CD4-positive, alpha-beta T cell treated with Interleukin-12 subunit alpha and Interleukin-12 subunit beta, for 1 hour (primary cell): ENCODE measurements around the gene TTC23.
A peak's percentile ranks its signal among the peaks of the same experiment; 100 is the strongest.
"Not testable (repeated sequence)": the region's sequence is repeated elsewhere in the genome, so short reads cannot be mapped to it uniquely, and the experiment has no call there.

Experiments
- DNase-seq: peaks from one replicate; pipeline ENCODE4 v3.0.0-alpha.2; 2020

Gene TTC23

GRCh38 chr15:99118258-99118632 lies 131.1 kb downstream of the TTC23 start:
- DNase-seq: no peak

GRCh38 chr15:99117563-99118257 lies 131.7 kb downstream of the TTC23 start:
- DNase-seq: no peak

GRCh38 chr15:99117111-99117510 lies 132.3 kb downstream of the TTC23 start:
- no peak for DNase-seq

GRCh38 chr15:99115300-99116215 lies 133.8 kb downstream of the TTC23 start:
- DNase-seq: no peak

- DNase-seq: no peak
Measured at GRCh38 chr15:99114511-99115299, 134.7 kb downstream of the TTC23 start.

- no peak for DNase-seq
Measured at GRCh38 chr15:99113547-99114271, 135.7 kb downstream of the TTC23 start.

- DNase-seq: not testable (repeated sequence)
Measured at GRCh38 chr15:99111641-99112040, 137.7 kb downstream of the TTC23 start.

GRCh38 chr15:99110581-99111320 lies 138.6 kb downstream of the TTC23 start:
- no peak for DNase-seq

- DNase-seq: no peak
Measured at GRCh38 chr15:99110093-99110492, 139.3 kb downstream of the TTC23 start.

- DNase-seq: no peak
Measured at GRCh38 chr15:99109555-99110021, 139.8 kb downstream of the TTC23 start.

- no peak for DNase-seq
Measured at GRCh38 chr15:99108993-99109392, 140.4 kb downstream of the TTC23 start.

- DNase-seq: peak; percentile 44
Measured at GRCh38 chr15:99106417-99107220, 142.8 kb downstream of the TTC23 start.

- peak; percentile 36 for DNase-seq
Measured at GRCh38 chr15:99105514-99106341, 143.7 kb downstream of the TTC23 start.

- peak; percentile 46 for DNase-seq
Measured at GRCh38 chr15:99104788-99105513, 144.4 kb downstream of the TTC23 start, which contains the start of gene SYNM. SYNM (plus strand) TSS chr15:99105080; CDS start chr15:99105200, 120 bp downstream.

- no peak for DNase-seq
Measured at GRCh38 chr15:99103279-99103678, 146.1 kb downstream of the TTC23 start.

GRCh38 chr15:99102332-99103235 lies 146.8 kb downstream of the TTC23 start:
- no peak for DNase-seq

GRCh38 chr15:99101501-99101900 lies 147.9 kb downstream of the TTC23 start:
- no peak for DNase-seq
